DOHH2 (cell line): ENCODE data around the gene ZNF614.
"Not testable (repeated sequence)": the region's sequence is repeated elsewhere in the genome, so short reads cannot be mapped to it uniquely, and the experiment has no call there.

Experiments
- H3F3A ChIP-seq: fragments of 200-600 bp; sonication (generic), shearing (Covaris generic); 2 replicates; pipeline ENCODE4 v1.6.0; 2016; ENCODE audit warnings: antibody characterized with exemption, mild to moderate bottlenecking; ENCODE audit not compliant: control insufficient read depth, insufficient read depth
- H3K27ac ChIP-seq: fragments of 200-600 bp; sonication (generic); 2 replicates; pipeline ENCODE4 v1.5.1; 2014; ENCODE audit warnings: low read depth, mild to moderate bottlenecking, low read length, moderate library complexity
- H3K27me3 ChIP-seq: fragments of 200-600 bp; sonication (generic); 2 replicates; pipeline ENCODE4 v1.6.1; 2014; ENCODE audit warnings: mild to moderate bottlenecking, low read length, mixed read lengths; ENCODE audit not compliant: control insufficient read depth
- H3K36me3 ChIP-seq: fragments of 200-600 bp; sonication (generic); 2 replicates; pipeline ENCODE4 v1.6.1; 2014; ENCODE audit warnings: mild to moderate bottlenecking, low read length, moderate library complexity, mixed read lengths; ENCODE audit not compliant: control insufficient read depth
- H3K4me1 ChIP-seq: fragments of 200-600 bp; sonication (generic); 2 replicates; pipeline ENCODE4 v1.6.1; 2014; ENCODE audit warnings: mild to moderate bottlenecking, low read length, mixed read lengths; ENCODE audit not compliant: control insufficient read depth
- H3K4me2 ChIP-seq: fragments of 200-600 bp; sonication (generic); 2 replicates; pipeline ENCODE4 v1.6.0; 2014; ENCODE audit warnings: mild to moderate bottlenecking, low read length, moderate library complexity
- H3K4me3 ChIP-seq: fragments of 200-600 bp; sonication (generic); 2 replicates; pipeline ENCODE4 v1.5.1; 2014; ENCODE audit warnings: mild to moderate bottlenecking, low read length, mixed read lengths
- H3K79me2 ChIP-seq: fragments of 200-600 bp; sonication (generic); 2 replicates; pipeline ENCODE4 v1.6.1; 2014; ENCODE audit warnings: mild to moderate bottlenecking, low read length, mixed read lengths; ENCODE audit not compliant: control insufficient read depth
- H3K9me2 ChIP-seq: fragments of 200-600 bp; sonication (generic); replicated peaks from 2 replicates; pipeline ENCODE4 v1.6.1; 2014; ENCODE audit warnings: mild to moderate bottlenecking, low read length, mixed read lengths; ENCODE audit not compliant: control insufficient read depth
- H3K9me3 ChIP-seq: fragments of 200-600 bp; sonication (generic); 2 replicates; pipeline ENCODE4 v1.6.1; 2014; ENCODE audit warnings: antibody characterized with exemption, low read length, mixed read lengths; ENCODE audit not compliant: control insufficient read depth, insufficient read depth
- H4K20me1 ChIP-seq: fragments of 200-600 bp; sonication (generic); 2 replicates; pipeline ENCODE4 v1.6.0; 2014; ENCODE audit warnings: low read depth, mild to moderate bottlenecking, antibody characterized with exemption, low read length, moderate library complexity; ENCODE audit not compliant: control insufficient read depth, insufficient read depth
- CTCF ChIP-seq: fragments of 200-600 bp; sonication (generic); IDR thresholded peaks from one replicate; pipeline ENCODE4 v1.5.1; 2014; ENCODE audit warnings: antibody characterized with exemption, mild to moderate bottlenecking, low read depth, low read length; ENCODE audit not compliant: poor library complexity, severe bottlenecking
- EZH2phosphoT487 ChIP-seq: fragments of 200-600 bp; sonication (generic); IDR thresholded peaks from 2 replicates; pipeline ENCODE4 v1.6.1; 2017; ENCODE audit warnings: borderline replicate concordance, mild to moderate bottlenecking, antibody characterized with exemption, low read length, moderate library complexity, mixed read lengths

The ZNF614 gene

DNA sequence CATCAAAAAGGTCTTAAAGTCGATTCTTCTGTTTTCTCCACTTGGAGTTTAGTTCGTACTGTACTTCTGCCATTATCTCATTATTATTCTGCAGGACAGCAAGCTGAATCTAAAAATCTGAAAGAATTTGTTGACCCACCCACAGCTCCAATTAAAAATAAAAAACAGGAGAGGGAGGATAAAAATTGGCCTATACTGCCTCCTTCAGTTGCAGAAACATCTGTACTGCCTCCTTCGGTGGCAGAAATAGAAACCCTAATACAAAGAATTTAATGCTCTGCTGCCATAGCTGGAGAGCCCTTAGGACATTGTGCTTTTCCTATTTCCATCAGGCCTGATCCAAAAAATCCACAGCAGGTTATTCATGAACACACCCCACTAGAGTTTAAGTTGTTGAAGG is 51.3 kb downstream of the ZNF614 start:
- Histone ChIP-seq H3K4me3 (no peak overlapping the region), H3F3A (no peaks in the 10 kb centered on the region), H3K9me2 (no peaks in the 10 kb centered on the region), H3K27me3 (no peaks in the 10 kb centered on the region), H3K9me3 (peaks cover 47% of the 10 kb centered on the region), H4K20me1 (no peaks in the 10 kb centered on the region), H3K4me2 (no peak overlapping the region), H3K36me3 (peaks cover 9% of the 10 kb centered on the region), H3K79me2 (peaks cover 3% of the 10 kb centered on the region; the same call in 1 of the 2 replicates), H3K27ac (no peak overlapping the region), H3K4me1 (no peaks in the 10 kb centered on the region)
- TF ChIP-seq EZH2phosphoT487 = no peak
- TF ChIP-seq CTCF = no peak

GRCh38 chr19:51975787-51976186 is 52.4 kb downstream of the ZNF614 start:
- H3K4me2 ChIP-seq, H3K79me2 ChIP-seq, H3K27ac ChIP-seq, H3K27me3 ChIP-seq, H3K9me2 ChIP-seq, H3F3A ChIP-seq, H3K4me1 ChIP-seq, H4K20me1 ChIP-seq, H3K4me3 ChIP-seq: not testable (repeated sequence)
- Histone ChIP-seq H3K9me3 (peaks cover 54% of the 10 kb centered on the region), H3K36me3 (peaks cover 14% of the 10 kb centered on the region)

- Histone ChIP-seq H3K4me3 (no peak overlapping the region), H3K79me2 (no peaks in the 10 kb centered on the region), H3K36me3 (peaks cover 25% of the 10 kb centered on the region), H3K9me2 (no peaks in the 10 kb centered on the region), H3K4me1 (no peaks in the 10 kb centered on the region), H3K9me3 (peaks cover 38% of the 10 kb centered on the region), H3K27ac (no peak overlapping the region), H3K4me2 (no peak overlapping the region), H4K20me1 (no peaks in the 10 kb centered on the region), H3F3A (no peaks in the 10 kb centered on the region), H3K27me3 (no peaks in the 10 kb centered on the region)
- TF ChIP-seq CTCF (no peak), EZH2phosphoT487 (no peak)
Measured at GRCh38 chr19:51971624-51972023, 56.6 kb downstream of the ZNF614 start.

- no peak overlapping the region for H3K4me3 ChIP-seq
- H3K27ac ChIP-seq = no peak overlapping the region
- TF ChIP-seq CTCF (no peak), EZH2phosphoT487 (no peak)
- no peaks in the 10 kb centered on the region for H3K9me2 ChIP-seq
- H3K4me1 ChIP-seq = no peaks in the 10 kb centered on the region
- H3K9me3 ChIP-seq = peaks cover 38% of the 10 kb centered on the region
- H3K36me3 ChIP-seq = peaks cover 27% of the 10 kb centered on the region
- H3K4me2 ChIP-seq = no peak overlapping the region
- no peaks in the 10 kb centered on the region for H4K20me1 ChIP-seq
- no peaks in the 10 kb centered on the region for H3F3A ChIP-seq
- H3K27me3 ChIP-seq = no peaks in the 10 kb centered on the region
- H3K79me2 ChIP-seq = no peaks in the 10 kb centered on the region
Measured at GRCh38 chr19:51970718-51971117, 57.5 kb downstream of the ZNF614 start.
